ENCODE data around the gene NLRP8. TPM values are rescaled to one million over a fixed set of nuclear protein-coding genes. Genes with fewer than 3 reads are reported as not detected.

Gene NLRP8
- total and polyA plus RNA-seq, 10 of the 15 experiments (the other 5 are each of a cell fraction or from before 2014, with no cell fraction given): 0.04 TPM; not detected in 9

GRCh38 chr19:56026769-56027168 is 79.1 kb downstream of the NLRP8 start (continued):
- TF ChIP-seq, protein P1, sequence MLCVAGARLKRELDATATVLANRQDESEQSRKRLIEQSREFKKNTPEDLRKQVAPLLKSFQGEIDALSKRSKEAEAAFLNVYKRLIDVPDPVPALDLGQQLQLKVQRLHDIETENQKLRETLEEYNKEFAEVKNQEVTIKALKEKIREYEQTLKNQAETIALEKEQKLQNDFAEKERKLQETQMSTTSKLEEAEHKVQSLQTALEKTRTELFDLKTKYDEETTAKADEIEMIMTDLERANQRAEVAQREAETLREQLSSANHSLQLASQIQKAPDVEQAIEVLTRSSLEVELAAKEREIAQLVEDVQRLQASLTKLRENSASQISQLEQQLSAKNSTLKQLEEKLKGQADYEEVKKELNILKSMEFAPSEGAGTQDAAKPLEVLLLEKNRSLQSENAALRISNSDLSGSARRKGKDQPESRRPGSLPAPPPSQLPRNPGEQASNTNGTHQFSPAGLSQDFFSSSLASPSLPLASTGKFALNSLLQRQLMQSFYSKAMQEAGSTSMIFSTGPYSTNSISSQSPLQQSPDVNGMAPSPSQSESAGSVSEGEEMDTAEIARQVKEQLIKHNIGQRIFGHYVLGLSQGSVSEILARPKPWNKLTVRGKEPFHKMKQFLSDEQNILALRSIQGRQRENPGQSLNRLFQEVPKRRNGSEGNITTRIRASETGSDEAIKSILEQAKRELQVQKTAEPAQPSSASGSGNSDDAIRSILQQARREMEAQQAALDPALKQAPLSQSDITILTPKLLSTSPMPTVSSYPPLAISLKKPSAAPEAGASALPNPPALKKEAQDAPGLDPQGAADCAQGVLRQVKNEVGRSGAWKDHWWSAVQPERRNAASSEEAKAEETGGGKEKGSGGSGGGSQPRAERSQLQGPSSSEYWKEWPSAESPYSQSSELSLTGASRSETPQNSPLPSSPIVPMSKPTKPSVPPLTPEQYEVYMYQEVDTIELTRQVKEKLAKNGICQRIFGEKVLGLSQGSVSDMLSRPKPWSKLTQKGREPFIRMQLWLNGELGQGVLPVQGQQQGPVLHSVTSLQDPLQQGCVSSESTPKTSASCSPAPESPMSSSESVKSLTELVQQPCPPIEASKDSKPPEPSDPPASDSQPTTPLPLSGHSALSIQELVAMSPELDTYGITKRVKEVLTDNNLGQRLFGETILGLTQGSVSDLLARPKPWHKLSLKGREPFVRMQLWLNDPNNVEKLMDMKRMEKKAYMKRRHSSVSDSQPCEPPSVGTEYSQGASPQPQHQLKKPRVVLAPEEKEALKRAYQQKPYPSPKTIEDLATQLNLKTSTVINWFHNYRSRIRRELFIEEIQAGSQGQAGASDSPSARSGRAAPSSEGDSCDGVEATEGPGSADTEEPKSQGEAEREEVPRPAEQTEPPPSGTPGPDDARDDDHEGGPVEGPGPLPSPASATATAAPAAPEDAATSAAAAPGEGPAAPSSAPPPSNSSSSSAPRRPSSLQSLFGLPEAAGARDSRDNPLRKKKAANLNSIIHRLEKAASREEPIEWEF (IDR thresholded peaks at IDR 0.05; ENCODE audit: insufficient replicate concordance, low read depth, low read length): no peak
- TF ChIP-seq CBX3 (IDR thresholded peaks at IDR 0.05; ENCODE audit: borderline replicate concordance, low read depth): no peak

Other genes starting within 250 kb of the NLRP8 start
Only the 7 nearest of the 11 such genes appear.
- 0.22 TPM in 1 of 2 replicates, not detected in the other for gene RFPL4A, start 188.7 kb upstream of the NLRP8 start, total RNA-seq (2014; rRNA removed)
- gene RFPL4A, start 188.7 kb upstream of the NLRP8 start, total RNA-seq (2014; rRNA removed; fragmentation: Illumina TruSeq; extraction: Trizol): not detected in 2 replicates
- gene RFPL4A, start 188.7 kb upstream of the NLRP8 start, total RNA-seq (2021): not detected in 2 replicates
- gene RFPL4A, start 188.7 kb upstream of the NLRP8 start, polyA plus RNA-seq (2011; rRNA removed): 0.19 TPM in 1 of 2 replicates, not detected in the other
- not detected in 2 replicates for gene RFPL4A, start 188.7 kb upstream of the NLRP8 start, polyA plus RNA-seq (2014; fragmentation: Illumina TruSeq; extraction: Trizol)
- under 1 TPM in 1 of 2 experiments, not detected in 1; 0.18 TPM for gene RFPL4A, start 188.7 kb upstream of the NLRP8 start, polyA plus RNA-seq (2014; fragmentation: Nextera tagmentation; extraction: Ambion mirVana)
- gene RFPL4A, start 188.7 kb upstream of the NLRP8 start, polyA plus RNA-seq (2014; rRNA removed): not detected in 2 replicates
- not detected for gene RFPL4A, start 188.7 kb upstream of the NLRP8 start, polyA plus RNA-seq (2016; fragmentation: Nextera tagmentation; extraction: Ambion mirVana)
- gene RFPL4AL1, start 178.7 kb upstream of the NLRP8 start, total RNA-seq (2014; rRNA removed): not detected in 2 replicates
- gene RFPL4AL1, start 178.7 kb upstream of the NLRP8 start, total RNA-seq (2014; rRNA removed; fragmentation: Illumina TruSeq; extraction: Trizol): not detected in 2 replicates
- gene RFPL4AL1, start 178.7 kb upstream of the NLRP8 start, total RNA-seq (2021): not detected in 2 replicates
- not detected in 2 replicates for gene RFPL4AL1, start 178.7 kb upstream of the NLRP8 start, polyA plus RNA-seq (2011; rRNA removed)
- not detected in 2 replicates for gene RFPL4AL1, start 178.7 kb upstream of the NLRP8 start, polyA plus RNA-seq (2014; fragmentation: Illumina TruSeq; extraction: Trizol)
- not detected for gene RFPL4AL1, start 178.7 kb upstream of the NLRP8 start, polyA plus RNA-seq (2014; fragmentation: Nextera tagmentation; extraction: Ambion mirVana)
- gene RFPL4AL1, start 178.7 kb upstream of the NLRP8 start, polyA plus RNA-seq (2014; rRNA removed): not detected in 2 replicates
- not detected for gene RFPL4AL1, start 178.7 kb upstream of the NLRP8 start, polyA plus RNA-seq (2016; fragmentation: Nextera tagmentation; extraction: Ambion mirVana)
- gene NLRP11, start 115.8 kb upstream of the NLRP8 start, total RNA-seq (2014; rRNA removed): 0.05 TPM in 1 of 2 replicates, not detected in the other
- gene NLRP11, start 115.8 kb upstream of the NLRP8 start, total RNA-seq (2014; rRNA removed; fragmentation: Illumina TruSeq; extraction: Trizol): 0.05 TPM in 1 of 2 replicates, not detected in the other
- 0.05 TPM in 1 of 2 replicates, not detected in the other for gene NLRP11, start 115.8 kb upstream of the NLRP8 start, total RNA-seq (2021)
- gene NLRP11, start 115.8 kb upstream of the NLRP8 start, polyA plus RNA-seq (2011; rRNA removed): 16.2 and 18.1 TPM in 2 replicates
- gene NLRP11, start 115.8 kb upstream of the NLRP8 start, polyA plus RNA-seq (2014; fragmentation: Illumina TruSeq; extraction: Trizol): 0.06 TPM in 2 replicates
- under 1 TPM; 0.02 to 0.13 TPM for gene NLRP11, start 115.8 kb upstream of the NLRP8 start, polyA plus RNA-seq (2014; fragmentation: Nextera tagmentation; extraction: Ambion mirVana)
- gene NLRP11, start 115.8 kb upstream of the NLRP8 start, polyA plus RNA-seq (2014; rRNA removed): not detected in 2 replicates
- gene NLRP11, start 115.8 kb upstream of the NLRP8 start, polyA plus RNA-seq (2016; fragmentation: Nextera tagmentation; extraction: Ambion mirVana): under 1 TPM in 1 of 2 experiments, not detected in 1; 0.09 TPM
- 0.05 TPM in 1 of 2 replicates, not detected in the other for gene NLRP4, start 111.3 kb upstream of the NLRP8 start, total RNA-seq (2014; rRNA removed)
- 0.09 TPM in 1 of 2 replicates, not detected in the other for gene NLRP4, start 111.3 kb upstream of the NLRP8 start, total RNA-seq (2014; rRNA removed; fragmentation: Illumina TruSeq; extraction: Trizol)
- not detected in 2 replicates for gene NLRP4, start 111.3 kb upstream of the NLRP8 start, total RNA-seq (2021)
- 9.6 and 9.8 TPM in 2 replicates for gene NLRP4, start 111.3 kb upstream of the NLRP8 start, polyA plus RNA-seq (2011; rRNA removed)
- 0.07 TPM in 1 of 2 replicates, not detected in the other for gene NLRP4, start 111.3 kb upstream of the NLRP8 start, polyA plus RNA-seq (2014; fragmentation: Illumina TruSeq; extraction: Trizol)
- under 1 TPM in 1 of 2 experiments, not detected in 1; 0.11 TPM for gene NLRP4, start 111.3 kb upstream of the NLRP8 start, polyA plus RNA-seq (2014; fragmentation: Nextera tagmentation; extraction: Ambion mirVana)
- 0.03 and 0.47 TPM in 2 replicates for gene NLRP4, start 111.3 kb upstream of the NLRP8 start, polyA plus RNA-seq (2014; rRNA removed)
- gene NLRP4, start 111.3 kb upstream of the NLRP8 start, polyA plus RNA-seq (2016; fragmentation: Nextera tagmentation; extraction: Ambion mirVana): not detected
- not detected in 2 replicates for gene NLRP13, start 15.5 kb upstream of the NLRP8 start, total RNA-seq (2014; rRNA removed)
- gene NLRP13, start 15.5 kb upstream of the NLRP8 start, total RNA-seq (2014; rRNA removed; fragmentation: Illumina TruSeq; extraction: Trizol): not detected in 2 replicates
- gene NLRP13, start 15.5 kb upstream of the NLRP8 start, total RNA-seq (2021): not detected in 2 replicates
- gene NLRP13, start 15.5 kb upstream of the NLRP8 start, polyA plus RNA-seq (2011; rRNA removed): 0.37 and 0.43 TPM in 2 replicates
- not detected in 2 replicates for gene NLRP13, start 15.5 kb upstream of the NLRP8 start, polyA plus RNA-seq (2014; fragmentation: Illumina TruSeq; extraction: Trizol)
- gene NLRP13, start 15.5 kb upstream of the NLRP8 start, polyA plus RNA-seq (2014; fragmentation: Nextera tagmentation; extraction: Ambion mirVana): not detected
- gene NLRP13, start 15.5 kb upstream of the NLRP8 start, polyA plus RNA-seq (2014; rRNA removed): not detected in 2 replicates
- gene NLRP13, start 15.5 kb upstream of the NLRP8 start, polyA plus RNA-seq (2016; fragmentation: Nextera tagmentation; extraction: Ambion mirVana): not detected
- not detected in 2 replicates for gene NLRP5, start 38.9 kb downstream of the NLRP8 start, total RNA-seq (2014; rRNA removed)
- not detected in 2 replicates for gene NLRP5, start 38.9 kb downstream of the NLRP8 start, total RNA-seq (2014; rRNA removed; fragmentation: Illumina TruSeq; extraction: Trizol)
- not detected in 2 replicates for gene NLRP5, start 38.9 kb downstream of the NLRP8 start, total RNA-seq (2021)
- 0.01 TPM in 1 of 2 replicates, not detected in the other for gene NLRP5, start 38.9 kb downstream of the NLRP8 start, polyA plus RNA-seq (2011; rRNA removed)
- not detected in 2 replicates for gene NLRP5, start 38.9 kb downstream of the NLRP8 start, polyA plus RNA-seq (2014; fragmentation: Illumina TruSeq; extraction: Trizol)
- gene NLRP5, start 38.9 kb downstream of the NLRP8 start, polyA plus RNA-seq (2014; fragmentation: Nextera tagmentation; extraction: Ambion mirVana): not detected
- not detected in 2 replicates for gene NLRP5, start 38.9 kb downstream of the NLRP8 start, polyA plus RNA-seq (2014; rRNA removed)
- not detected for gene NLRP5, start 38.9 kb downstream of the NLRP8 start, polyA plus RNA-seq (2016; fragmentation: Nextera tagmentation; extraction: Ambion mirVana)
- 20.3 and 25.6 TPM in 2 replicates for gene ZNF787, start 173.5 kb downstream of the NLRP8 start, total RNA-seq (2014; rRNA removed)
- 6.2 and 7.8 TPM in 2 replicates for gene ZNF787, start 173.5 kb downstream of the NLRP8 start, total RNA-seq (2014; rRNA removed; fragmentation: Illumina TruSeq; extraction: Trizol)
- gene ZNF787, start 173.5 kb downstream of the NLRP8 start, total RNA-seq (2021): 36.7 and 39.9 TPM in 2 replicates
- gene ZNF787, start 173.5 kb downstream of the NLRP8 start, polyA plus RNA-seq (2011; rRNA removed): 2.4 and 5.4 TPM in 2 replicates
- 0.59 and 2.9 TPM in 2 replicates for gene ZNF787, start 173.5 kb downstream of the NLRP8 start, polyA plus RNA-seq (2014; fragmentation: Illumina TruSeq; extraction: Trizol)
- gene ZNF787, start 173.5 kb downstream of the NLRP8 start, polyA plus RNA-seq (2014; fragmentation: Nextera tagmentation; extraction: Ambion mirVana): under 1 TPM; 0.23 to 0.42 TPM
- 27.0 and 36.3 TPM in 2 replicates for gene ZNF787, start 173.5 kb downstream of the NLRP8 start, polyA plus RNA-seq (2014; rRNA removed)
- 1 to 10 TPM; 2.1 to 2.4 TPM for gene ZNF787, start 173.5 kb downstream of the NLRP8 start, polyA plus RNA-seq (2016; fragmentation: Nextera tagmentation; extraction: Ambion mirVana)